Stimulated activated CD4-positive, alpha-beta T cell treated with anti-CD3 and anti-CD28 coated beads, Interleukin-2, amount 100 ng/mL, for 4 hours (primary cell): Measurements from ENCODE around the gene RPP14.
"Not testable (repeated sequence)": the region's sequence is repeated elsewhere in the genome, so short reads cannot be mapped to it uniquely, and the experiment has no call there.

Experiments
- DNase-seq: peaks from one replicate; pipeline ENCODE4 v3.0.0-alpha.2; 2020; ENCODE audit warnings: low read depth

Gene RPP14

GRCh38 chr3:58331593-58332152 lies 25.6 kb downstream of the RPP14 start:
- no peak for DNase-seq

DNA sequence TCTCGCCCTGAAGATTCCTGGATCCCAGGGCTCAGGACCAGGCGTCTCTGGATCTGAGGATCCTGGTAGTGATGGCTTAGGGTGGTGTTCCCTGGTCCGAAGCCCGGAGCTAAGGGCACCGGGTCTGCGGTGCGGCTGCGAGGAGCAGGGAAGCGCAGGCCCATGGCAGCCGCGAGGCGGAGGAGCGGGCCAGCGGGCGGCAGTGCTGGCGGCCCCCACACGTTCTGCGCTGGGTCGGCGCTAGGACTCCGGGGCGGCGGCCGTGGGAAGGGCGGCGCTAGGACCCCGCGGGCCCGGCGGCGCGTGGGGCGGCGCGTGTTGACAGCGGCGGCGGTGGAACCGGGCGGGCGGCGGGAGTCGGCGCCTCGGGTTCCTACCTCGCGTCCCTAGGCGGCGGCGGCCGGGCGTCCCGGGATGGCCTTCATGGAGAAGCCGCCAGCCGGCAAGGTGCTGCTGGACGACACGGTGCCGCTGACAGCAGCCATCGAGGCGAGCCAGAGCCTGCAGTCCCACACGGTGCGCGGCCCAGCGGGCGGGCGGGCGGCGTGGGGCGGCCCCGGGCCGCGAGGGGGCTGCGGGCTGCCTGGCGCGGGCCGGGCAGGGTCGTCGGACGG lies 26.6 kb downstream of the RPP14 start, which contains the start of gene PXK:
Gene PXK, plus strand, starts transcription at position 318 of the 614 bp plus-strand sequence. Its CDS starts 97 bp downstream, at position 415.
- DNase-seq = peak; percentile 67

GRCh38 chr3:58333206-58334012 lies 27.4 kb downstream of the RPP14 start:
- no peak for DNase-seq

DNA sequence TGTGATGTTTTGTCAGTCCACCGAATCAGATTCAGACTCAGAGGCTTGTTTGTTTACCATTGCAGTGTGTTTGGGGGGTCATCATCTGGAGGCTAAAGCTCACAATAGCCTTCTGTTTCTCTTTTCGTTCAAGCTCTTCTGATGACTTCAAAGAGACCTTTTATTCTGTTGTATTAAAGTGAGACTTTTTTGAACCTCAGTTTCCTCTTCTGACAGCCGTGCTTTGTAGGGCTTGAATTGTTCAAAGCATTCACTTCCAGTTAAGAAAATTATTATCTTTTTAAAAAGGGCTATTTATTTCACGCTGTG lies 27.9 kb downstream of the RPP14 start:
- DNase-seq = no peak

- DNase-seq = no peak
Measured at GRCh38 chr3:58334506-58334884, 28.4 kb downstream of the RPP14 start.

DNA sequence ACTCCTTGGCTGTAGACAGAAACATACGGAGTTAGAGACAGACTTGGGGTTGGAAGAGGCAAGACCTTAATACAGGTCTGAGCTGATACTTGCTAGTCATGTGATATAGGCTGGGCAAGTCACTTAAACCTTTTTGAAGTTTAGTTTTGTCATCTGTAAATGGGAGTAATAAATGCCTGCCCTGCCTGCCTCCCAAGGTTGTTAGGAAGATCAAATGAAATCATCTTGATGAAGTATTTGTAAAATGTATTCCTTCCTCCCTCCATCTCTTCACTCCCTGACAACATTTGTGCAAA lies 29.6 kb downstream of the RPP14 start:
- DNase-seq = no peak

- DNase-seq = no peak
Measured at GRCh38 chr3:58336135-58336882, 30.3 kb downstream of the RPP14 start.

DNA sequence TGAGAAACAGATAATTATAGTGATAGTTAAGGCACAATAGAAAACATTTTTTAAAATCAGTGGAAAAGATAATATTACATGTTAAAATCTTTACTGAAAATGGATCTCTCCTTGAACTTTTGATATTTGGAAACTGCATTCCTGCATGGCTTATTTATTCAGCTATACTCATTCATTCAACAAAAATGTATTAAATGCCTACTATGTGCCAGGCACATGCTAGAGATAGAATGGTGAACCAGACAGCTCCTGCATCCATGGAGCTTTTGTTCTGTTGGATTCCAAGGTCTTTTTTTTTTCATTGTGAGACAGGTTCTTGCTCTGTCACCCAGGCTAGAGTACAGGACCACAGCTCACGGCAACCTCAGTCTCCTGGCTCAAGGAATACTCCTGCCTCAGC lies 31.1 kb downstream of the RPP14 start:
- no peak for DNase-seq

GRCh38 chr3:58339146-58339545 lies 33.1 kb downstream of the RPP14 start:
- DNase-seq = not testable (repeated sequence)

DNA sequence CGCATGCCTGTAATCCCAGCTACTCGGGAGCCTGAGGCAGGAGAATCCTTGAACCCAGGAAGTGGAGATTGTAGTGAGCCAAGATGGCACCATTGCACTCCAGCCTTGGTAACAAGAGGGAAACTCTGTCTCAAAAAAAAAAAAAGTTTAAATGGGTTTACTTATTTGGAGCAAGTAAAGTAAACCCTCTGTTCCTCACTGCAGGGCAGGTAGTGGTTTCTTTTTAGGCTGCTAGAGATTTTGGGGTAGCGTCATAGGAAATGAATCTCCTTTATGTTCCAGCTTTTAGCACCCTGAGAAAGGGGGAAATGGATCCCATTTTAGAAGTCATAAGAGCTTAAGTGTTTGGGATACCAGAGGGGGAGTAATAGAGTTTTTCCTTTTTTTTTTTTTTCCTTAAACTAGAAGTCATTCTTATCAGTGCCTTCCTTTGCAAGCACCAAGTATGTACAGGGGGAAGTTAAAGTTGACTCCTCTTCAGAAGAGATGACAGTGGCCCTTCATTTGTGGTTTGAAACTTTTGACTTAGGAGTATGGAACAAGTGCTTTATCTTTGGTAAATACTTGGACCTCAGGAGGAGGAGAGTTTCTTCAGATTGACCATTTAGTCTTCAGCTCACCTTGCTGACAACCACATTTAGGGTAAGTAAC lies 34.7 kb downstream of the RPP14 start:
- DNase-seq = no peak

GRCh38 chr3:58341376-58341775 lies 35.3 kb downstream of the RPP14 start:
- no peak for DNase-seq

- no peak for DNase-seq
Measured at GRCh38 chr3:58342676-58343075, 36.6 kb downstream of the RPP14 start.

DNA sequence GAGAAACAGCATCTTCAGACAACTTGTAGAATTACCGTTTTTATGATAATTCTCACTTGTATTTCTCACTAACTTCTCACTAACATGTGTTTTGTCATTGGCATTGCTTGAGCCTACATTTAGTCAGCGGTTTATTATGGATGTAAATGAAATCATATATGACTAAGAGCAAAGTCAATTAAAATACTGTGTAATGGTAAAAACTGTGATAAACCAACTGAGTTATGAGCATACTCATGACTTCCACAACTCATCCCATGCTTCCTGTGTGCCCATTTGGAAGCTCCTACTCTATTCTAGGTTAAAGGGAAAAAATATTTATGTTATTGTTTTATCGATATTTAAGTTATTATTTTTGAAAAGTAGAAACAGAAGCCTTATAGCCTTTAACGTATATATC lies 39.4 kb downstream of the RPP14 start:
- no peak for DNase-seq

DNA sequence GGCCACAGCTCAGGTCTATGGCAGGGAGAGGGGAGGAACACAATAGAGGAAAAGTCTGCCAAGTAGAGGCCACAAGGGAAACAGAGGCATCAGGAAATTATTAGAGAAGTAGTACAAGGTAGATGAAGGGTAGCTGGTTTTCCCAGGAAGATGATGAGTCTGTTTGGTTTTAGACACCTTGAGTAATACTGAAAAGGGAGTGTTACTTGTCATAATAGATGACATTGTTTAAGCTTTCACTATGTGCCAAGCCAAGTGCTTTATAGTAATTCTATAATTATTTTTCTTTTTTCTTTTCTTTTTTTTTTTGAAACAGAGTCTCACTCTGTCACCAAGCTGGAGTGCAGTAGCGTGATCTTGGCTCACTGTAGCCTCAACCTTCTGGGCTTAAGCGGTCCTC lies 40.3 kb downstream of the RPP14 start:
- DNase-seq = no peak

GRCh38 chr3:58347984-58348383 lies 41.9 kb downstream of the RPP14 start:
- DNase-seq = no peak

DNA sequence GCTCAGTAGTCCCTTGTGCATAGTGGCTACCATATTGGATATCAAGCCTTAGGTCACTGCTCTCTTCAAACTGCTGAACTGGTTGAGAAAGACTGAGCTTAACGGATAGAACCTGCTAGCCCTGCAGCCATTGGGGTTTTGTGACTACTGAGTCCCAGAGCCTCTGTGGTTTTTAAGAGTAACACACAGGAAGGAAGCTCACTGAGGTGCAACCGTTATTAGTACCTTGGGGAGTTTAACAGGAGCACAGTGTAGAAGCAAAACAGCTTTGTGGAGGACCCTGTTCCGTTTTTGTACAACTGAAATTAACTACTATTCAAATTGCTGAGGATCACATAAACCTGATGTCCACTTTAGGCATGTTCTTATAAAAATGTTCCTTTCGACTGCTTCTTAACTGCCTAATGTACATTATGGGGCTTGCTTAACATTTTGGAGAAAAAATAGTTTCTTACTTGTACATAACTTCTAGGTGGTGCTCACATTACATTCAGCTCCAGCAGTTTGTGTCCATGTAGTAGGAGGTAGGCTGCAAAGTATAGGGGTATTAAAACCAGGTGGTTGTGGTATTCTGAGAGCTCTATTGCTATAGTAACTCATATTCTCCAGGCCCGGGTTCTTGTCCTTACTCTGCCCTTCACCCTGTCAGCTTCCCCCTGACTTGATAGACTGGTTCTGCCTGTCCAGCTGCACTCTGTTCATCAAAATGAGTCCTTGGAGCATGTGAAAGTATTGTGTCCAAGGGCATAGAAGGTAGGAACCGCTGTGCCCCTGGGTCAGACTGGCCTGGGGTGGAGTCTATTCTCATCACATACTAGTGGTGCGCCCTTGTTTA lies 44.0 kb downstream of the RPP14 start:
- DNase-seq = no peak

GRCh38 chr3:58350627-58351013 lies 44.6 kb downstream of the RPP14 start:
- no peak for DNase-seq

- no peak for DNase-seq
Measured at GRCh38 chr3:58351920-58352319, 45.9 kb downstream of the RPP14 start.

GRCh38 chr3:58352626-58353025 lies 46.6 kb downstream of the RPP14 start:
- no peak for DNase-seq

DNA sequence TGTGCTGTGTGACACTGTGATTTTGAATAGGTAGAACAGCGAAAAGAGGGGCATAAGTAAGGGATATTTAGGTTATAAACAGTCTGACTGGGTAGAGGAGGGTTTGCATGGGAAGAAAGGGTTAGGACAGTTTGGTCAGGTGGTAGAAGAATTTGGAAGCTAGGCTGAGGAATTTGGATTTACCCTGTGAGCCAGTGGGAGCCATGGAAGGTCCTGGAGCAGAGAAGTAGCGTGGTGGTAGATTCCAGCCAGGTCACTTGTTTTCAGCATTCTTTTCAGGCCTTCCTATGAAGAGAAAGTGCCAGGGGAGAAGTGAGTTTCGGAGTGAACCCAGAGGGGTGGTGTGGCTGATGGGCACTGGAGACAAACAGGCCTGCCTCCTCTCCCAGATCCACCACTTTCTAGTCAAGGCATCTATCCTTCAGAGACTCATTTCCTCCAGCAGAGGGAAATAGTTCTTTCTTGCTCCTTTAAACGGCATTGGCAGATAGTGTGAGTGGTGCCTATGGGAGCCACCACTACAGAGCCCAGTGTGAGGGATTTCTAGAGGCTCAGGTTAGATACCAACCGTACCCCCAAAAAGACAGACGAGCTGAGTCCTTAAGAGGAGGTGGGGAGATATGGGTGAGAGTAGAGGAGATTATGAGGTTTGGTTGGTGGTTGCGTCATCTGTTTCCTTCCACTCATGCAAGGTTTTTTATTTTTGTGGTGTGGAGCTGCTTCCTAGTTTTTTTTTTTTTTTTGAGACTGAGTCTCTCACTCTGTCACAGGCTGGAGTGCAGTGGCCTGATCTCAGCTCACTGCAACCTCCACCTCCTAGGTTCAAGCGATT lies 47.9 kb downstream of the RPP14 start:
- no peak for DNase-seq

GRCh38 chr3:58355179-58355578 lies 49.1 kb downstream of the RPP14 start:
- no peak for DNase-seq
